ENCODE results near the gene NEDD8.
A peak's percentile ranks its signal among the peaks of the same experiment; 100 is the strongest.

NEDD8 gene

DNA sequence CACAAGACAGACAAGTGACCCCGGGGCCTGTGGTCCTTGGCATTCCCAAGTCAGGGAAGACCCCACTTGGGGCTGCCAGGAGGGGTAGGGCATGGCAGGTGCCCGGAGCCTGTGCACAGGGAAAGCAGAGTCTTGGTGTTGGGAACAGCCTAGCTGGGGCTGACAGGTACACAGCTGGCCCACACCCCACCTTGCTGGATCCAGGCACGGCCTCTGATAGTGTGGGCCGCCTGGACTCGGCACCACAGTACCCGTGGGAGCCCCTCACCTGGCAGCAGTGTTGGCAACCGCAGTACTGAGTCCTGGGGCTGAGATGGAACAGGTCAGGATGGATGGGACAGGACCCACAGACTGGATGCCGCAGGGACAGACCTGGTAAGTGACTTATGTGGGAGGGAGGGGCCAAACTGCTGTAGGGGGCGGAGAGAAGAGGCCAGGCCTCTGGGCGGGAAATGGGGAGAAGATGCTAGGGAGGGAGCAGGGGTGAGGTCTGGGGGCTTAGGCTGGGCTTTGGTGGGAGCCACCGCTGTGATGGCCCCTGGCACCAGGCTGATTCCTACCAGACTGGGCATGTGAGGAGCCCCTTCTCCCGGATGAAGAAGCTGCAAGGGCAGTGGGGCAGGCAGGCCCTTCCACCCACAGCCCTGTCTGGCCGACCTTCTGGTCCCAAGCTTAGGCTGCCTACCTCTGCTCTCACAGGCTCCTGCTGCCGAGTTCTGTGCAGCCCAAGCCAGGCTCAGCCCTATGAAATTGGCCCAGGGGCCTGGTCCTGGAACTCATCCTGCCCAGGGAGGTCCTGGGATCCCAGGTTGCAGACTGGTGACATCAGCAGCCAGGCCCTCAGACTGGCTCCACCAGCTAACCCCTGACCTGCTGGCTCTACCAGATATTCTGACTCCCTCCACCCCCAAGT is 30.9 kb upstream of the NEDD8 start, which contains the start of gene TGM1:
Gene TGM1 (minus strand): TSS at position 357 of the 913 bp plus-strand sequence. CDS start 825 bp downstream, outside the sequence.
- DNase-seq: no peak

DNA sequence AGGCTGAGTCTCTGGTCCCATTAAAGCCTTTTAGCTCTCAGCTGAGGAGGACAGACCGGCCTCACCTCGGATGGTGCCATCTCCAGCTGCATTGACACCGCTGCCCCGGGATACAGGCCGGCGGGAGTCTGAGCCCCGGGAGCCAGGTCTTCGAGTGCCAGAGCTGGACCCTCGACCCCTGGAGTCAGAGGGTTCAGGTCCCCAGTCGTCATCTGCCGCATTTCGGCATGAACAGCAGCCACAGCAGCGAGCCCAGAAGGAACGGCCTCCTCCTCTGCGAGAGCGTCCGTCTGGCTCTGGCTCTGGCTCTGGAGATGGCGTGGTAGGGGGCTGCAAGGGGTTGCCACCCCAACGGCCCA is 29.8 kb upstream of the NEDD8 start:
- no peak for DNase-seq

DNA sequence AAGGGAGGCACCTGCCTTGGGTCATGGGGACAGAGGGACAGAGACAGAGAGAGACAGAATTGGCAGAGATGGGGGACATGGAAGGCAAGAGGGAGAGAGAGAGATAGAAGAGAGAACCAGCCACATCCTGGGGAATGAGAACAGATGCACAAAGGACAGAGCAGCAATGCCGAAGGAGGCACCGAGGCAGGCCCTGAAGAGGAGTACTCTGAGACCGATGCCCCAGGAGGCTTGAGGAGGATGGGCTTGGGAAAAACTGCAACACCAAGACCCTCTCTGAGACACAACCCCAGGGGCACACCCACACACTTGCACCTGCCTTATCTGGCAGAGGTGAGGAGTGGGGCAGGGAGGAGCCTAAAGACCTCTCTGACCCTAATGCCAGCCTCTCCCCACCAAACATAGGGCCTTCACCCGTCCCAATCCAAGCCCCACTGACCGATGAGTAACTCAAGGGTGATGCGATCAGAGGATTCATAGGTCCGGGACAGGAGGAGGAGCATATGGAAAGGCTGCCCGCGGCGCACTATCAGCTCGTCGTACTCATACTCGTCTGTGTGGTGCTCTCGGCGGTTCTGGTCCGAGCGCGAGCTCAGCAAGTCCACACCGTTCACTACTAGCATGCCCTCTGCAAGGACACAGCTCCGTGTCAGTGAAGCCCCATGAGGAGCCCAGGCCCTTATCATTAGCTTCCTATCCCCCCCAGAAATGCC is 29.2 kb upstream of the NEDD8 start:
- DNase-seq: no peak

DNA sequence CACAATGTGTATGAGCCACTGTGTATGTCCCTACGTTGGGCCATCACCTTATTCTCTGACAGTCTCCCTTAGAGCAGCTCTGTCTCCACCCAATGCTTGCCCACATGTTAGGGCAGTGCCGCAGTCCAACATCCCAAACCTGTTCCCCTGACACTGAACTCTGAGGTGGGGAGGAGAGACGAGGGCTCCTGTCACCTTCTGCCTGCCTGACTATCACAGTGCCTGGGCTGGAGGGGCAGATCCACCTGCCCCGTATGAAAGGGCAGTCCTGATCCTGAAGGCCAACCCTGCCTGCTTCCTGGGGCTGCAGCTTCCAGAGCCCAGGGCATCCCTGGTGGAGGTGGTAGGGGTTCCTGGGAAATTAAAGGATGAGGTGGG is 28.6 kb upstream of the NEDD8 start:
- DNase-seq: no peak

DNA sequence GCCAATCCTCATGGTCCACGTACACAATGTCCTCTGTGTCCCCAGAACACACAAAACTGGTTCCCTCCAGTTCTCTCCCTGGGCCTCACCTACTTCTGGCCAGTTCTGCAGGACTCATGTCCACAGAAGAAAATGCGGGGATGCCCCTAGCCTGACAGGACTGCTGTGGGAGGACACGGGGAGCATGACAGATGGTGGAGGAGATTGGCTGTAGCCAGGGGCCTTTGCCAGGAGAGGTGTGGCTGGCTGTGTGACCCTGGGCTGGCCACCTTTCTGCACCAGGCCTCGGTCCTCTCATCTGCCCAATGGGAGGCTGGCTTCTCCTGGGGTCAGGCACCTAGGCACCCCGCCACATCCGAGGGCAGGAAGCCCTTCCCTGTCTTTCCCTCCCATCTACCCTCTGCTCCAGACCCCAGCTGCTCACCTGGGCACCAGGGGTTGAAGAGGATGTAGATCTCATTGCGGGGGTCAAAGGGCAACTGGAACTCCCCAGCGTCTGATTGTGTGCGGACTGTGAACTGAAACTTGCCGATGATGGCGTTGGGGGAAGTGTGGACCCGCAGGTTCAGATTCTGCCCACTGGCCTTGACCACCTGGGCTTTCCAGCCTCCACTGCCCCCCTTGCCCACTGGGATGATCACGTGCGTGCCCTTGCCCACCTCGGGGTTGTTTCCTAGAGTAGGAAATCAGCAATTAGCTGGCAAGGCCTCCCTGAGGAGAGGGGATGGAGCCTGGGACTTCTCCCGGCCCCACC is 28.0 kb upstream of the NEDD8 start:
- no peak for DNase-seq

DNA sequence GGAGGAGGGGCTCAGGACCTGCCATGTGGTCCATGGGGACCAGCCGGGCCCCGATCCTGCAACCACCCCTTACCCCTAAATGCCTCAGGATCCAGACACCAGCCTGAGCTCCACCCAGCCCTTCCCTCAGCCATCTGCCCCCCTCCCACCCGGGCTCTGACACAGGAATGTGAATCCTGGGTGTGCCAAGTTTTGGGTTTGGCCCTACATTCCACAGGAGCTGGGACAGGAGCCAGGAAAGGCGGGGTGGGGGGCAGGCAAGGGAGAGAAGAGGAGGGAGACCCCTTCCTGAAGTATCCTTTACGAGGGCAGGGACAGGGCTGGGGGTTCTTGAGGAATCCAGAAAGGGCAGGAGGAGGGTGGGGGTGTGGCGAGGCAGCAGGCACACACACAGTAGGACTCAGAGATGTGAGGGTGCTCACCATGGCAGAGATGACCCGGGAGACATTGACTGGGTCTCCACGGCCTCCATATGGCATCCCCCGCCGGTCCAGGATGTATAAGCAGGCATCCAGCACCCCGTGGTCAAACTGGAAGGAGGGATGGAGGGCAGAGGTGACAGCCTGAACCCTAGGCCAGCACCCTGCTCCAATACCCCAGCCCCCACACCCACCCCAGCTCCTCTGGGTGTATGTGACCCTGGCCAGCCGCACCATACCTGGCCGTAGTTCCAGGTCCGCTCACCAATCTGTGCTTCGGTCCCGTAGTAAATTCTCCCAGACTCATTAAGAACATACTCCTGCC is 27.3 kb upstream of the NEDD8 start:
- DNase-seq: no peak

DNA sequence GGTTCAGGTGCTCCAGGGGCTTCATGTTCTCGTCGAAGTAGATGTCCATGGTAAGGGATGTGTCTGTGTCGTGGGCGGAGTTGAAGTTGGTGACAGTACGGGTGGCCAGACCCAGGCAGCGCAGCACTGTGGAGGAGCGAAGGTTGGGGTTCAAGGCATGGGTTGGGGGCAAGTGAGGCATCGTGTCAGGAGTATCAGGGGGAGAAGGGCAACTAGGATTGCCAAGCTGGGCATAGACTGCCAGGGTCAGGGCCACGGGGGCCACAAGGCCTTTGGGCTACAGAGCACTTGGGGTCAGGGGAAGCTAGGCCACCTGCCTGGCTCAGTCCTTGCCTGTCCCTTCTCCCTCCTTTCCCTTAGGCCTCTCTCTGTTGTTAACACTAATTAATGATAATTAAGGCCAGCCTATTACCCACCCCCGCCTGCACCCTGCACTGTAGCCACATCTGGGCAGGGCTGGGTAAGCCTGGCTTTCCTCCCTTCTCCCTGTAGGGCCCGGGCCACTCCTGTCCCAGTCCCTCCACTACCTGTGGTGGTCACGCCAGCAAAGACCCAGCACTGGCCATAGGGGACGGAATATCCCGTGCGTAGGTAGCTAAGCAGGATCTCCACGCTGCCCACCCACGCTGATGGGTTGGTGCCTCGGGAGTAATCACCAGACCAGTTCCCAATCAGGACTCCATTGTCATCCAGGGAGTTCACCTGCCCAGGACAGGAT is 26.5 kb upstream of the NEDD8 start:
- DNase-seq: no peak

DNA sequence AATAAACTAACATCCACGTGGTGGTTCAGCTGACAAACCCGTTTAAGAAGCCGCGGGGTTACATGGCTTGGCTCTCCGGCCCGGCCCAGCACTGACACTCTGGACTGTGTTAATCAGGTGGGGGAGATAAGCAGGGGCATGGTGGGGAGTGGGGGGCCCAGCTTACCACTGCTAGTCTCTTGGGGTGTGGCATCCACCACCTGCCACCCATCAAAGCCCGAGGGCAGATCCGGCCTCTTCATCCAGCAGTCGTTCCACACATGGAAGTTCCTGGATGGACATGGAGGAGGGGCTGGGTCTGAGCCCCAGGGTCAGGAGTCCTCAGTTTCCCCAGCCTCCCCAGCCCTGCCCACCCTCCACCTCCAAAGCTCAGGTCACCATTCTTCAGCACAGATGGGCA is 26.0 kb upstream of the NEDD8 start:
- DNase-seq: no peak

DNA sequence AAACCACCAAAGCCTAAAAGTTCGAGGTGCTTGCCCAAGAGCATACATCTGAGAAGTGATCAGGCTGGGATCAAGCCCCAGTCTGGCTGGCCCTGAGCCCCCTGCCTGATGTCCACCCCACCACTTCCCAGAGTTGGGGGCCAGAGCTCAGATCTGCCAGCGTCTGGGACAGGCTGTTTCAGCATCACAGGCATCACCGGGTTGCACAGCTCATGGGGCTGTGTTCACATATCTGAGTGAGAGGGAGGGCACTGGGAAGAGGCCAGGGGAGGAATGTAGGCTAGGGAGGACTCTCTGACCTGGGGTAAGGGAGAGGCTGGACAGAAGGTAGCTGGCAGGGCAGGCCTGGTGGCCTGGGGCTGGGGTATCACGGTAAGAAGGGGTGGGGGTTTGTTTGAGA is 24.8 kb upstream of the NEDD8 start:
- DNase-seq: no peak

DNA sequence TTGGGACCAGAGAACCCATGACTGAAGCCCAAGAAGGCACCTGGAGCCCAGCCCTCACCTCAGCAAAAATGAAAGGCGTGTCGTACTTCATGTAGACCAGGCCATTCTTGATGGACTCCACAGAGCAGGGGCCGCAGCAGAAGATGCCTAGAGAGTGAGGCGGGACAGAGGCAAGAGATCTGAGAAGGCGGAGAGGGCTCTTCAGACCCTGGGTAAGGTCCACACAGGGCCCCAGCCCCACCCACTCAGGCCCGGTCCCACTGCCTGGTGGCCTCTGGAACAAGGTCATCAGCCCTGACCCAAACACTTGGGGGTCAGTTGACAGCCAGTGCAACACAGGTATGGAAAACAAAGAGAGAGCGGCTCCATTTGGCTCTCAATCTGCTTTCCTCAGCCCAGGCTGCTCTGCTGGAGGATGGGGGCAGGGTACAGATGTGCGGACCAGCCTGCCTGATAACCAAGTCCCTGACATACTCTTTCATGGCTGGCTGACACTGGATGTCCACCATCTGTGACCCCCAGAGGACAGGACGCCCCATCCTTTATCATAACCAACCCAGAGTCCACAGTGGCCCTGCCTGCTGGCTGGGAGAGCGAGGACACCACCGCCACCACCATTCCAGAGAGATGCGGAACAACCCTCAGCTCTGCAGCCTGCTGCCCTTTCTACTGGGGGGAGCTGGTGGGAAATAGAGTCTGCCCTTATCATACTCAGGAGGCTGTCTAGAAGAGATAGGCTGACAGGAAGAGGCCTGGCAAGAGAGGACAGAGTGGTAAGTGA is 24.0 kb upstream of the NEDD8 start:
- DNase-seq: no peak

DNA sequence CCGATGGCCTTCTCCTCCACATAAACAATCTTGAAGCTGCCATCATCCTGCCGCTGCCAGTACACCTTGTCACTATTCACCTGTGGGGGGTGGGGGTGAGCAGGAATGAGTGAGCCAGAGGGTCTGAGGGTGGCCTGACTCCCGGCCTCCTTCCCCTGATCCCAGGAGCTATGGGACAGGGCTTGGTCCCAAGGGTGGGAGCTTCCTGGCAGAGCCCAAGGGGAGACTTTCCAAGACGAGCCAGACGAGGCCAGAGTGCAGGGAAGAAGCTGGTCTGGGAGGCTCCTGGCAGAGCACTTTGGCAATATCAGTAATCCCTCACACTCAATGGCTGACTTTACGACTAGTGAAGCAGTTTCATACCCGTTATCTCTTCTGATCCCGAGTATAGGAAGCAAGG is 23.3 kb upstream of the NEDD8 start:
- DNase-seq: no peak

DNA sequence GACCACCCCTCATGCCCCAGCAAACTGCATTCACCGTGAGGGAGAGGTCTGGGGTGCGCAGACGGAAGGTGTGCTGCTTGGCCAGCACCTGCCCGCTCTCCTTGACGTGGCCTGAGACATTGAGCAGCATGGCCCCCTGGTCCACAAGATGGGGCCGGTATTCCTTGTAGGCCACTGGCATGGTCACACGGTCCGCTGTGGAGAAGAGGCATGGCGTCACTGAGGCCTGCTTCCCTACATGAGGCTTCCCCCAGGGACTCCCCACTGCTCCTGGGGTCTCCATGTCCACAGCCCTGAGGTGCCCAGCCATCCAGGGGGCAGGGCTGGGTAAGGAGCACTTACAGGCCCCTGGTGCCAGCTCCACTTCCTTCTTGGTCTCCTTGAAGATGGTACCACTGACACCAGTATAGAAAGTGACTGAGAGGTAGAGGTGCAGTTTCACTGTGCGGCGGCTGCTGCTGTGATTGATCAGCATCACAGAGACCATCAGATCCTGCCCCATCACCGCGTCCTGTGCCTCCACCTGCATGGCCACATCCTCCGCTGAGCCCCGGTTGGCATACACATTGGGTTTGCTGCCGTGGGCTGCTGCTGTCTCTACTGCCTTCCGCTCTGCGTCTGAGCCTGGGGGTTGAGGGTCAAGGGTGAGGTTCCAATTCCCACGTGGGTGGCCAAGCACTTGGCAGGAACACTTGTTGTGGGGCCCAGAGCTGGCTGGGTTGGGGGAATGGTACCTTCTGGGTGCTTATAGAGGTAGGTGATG is 22.6 kb upstream of the NEDD8 start:
- no peak for DNase-seq

DNA sequence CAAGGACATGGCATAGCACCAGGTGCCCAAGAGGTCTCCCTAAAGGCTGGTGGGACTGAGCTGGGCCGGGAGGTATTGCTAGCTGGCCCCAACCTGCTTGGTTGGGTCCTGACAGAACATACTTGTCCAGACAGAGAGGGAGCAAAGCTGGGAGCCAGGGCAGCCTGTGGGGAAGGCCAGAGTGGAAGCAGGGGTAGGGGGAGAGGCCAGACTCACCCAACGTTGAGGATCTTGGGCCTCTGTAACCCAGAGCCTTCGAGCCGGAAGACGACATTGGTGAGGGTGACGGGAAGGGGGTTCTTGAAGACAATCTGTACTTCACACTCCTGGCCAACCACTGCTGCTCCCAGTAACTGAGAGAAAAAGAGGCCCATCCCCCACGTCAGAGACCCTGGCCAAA is 21.8 kb upstream of the NEDD8 start:
- DNase-seq: no peak

DNA sequence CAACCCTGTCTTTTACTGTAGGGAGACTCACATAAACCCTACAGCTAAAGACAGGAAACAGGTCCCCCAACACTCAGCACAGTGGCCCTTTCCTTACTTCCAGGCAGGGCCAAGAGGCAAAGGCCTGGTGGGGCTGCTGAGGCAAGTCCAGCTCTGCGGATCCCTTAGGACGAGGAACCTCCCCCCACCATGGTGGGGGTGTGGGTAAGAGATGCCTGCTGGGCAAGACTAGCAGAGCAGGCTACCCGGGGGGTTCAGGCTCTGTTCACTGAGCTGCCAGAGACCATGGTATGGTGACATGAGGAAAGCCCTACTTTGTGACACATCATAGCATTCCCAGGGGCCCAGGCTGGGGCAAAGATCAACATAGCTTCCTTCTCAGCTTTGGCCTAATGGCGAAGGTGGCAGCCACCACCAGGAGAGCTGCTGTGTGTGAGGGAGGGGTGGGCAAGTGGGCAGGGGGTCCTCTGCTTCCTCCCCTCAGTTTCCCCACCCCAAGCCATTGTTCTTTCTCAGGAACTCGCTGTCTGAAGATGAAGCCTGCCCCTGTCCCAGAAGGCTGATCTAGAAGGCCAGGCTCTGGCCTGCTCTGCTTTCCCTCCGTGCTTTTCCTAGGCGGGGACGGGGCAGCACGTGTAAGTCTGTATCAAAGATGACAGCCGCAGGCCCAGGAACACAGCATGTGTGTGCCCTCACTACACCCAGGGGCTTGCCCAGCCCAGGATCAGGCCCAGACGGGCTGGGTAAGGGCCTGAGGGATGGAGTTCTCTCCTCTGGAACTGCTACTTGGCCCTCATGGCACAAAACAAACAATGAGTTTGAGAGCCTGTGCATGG is 20.3 kb upstream of the NEDD8 start:
- DNase-seq: no peak

DNA sequence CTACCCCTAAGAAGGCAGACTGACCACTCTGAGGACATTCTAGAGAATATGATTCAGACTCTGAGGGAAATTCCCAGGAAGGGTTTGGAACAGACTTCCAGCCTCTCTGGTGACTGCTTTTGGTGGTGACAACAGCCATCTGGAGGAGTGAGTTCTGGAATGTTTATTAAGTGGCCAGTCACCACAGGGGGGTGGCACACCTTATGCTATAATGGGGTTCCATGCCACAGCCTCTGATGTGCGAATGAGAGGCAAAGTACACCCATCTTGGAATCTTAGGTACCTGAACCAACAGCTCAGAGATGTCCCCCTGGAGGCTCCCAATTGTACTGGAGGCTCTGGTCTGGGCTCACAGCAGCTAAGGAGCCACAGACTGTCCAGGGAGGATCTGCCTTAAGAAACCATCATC is 19.7 kb upstream of the NEDD8 start:
- DNase-seq: no peak

DNA sequence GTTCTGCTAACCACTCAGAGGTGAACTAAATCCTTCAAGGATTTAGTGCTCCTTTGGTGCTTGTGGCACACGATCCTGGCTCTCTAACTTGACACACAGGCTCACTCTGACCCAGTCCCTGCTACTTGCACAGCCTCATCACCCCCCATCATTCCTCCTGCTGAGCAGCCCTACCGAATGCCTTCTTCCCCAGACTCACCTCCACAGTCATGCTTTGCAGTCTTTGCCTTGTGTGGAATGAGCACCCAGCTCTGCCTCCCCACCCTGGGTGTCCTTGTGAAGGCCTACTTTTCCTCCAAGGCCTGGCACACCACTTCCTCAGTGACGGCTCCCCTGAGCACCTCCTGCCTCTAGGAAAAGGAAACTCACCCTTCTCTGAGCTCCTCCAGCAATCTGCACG is 18.2 kb upstream of the NEDD8 start:
- no peak for DNase-seq

DNA sequence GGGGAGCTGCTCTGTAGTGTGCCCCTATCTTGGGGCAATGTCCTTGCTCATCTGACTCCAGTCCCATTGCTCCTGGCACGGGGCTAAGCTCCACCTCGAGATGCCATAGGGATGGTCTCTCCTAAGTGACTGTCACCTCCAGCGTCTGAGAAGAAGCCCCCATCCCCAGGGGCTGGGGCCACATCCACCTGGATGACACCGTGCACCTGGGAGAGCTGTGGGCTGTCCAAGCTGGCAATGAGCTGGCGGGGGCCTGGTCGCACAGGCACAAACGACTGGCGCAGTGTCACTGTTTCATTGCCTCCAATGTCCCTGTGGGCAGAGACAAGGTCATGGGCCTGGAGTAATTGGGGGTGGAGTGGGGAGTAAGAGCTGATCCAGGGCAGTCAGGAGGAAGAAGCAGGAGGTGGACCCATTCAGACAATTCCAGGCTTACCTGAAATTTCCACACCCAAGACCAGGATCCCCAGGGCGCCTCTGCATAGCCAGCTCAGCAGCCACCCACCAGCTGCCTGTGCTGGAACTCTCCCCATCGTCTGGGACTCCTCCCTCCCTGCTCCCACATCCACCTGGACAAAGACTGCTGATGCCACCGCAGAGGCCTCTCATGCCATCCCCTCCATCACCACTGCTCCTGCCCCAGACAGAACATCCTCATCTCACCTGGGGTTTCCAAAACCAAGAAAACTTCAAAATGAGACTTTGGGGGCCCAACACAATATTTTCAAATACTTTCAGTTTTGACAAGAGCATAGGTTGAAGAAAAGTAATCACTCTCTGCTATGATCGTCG is 17.3 kb upstream of the NEDD8 start:
- no peak for DNase-seq

DNA sequence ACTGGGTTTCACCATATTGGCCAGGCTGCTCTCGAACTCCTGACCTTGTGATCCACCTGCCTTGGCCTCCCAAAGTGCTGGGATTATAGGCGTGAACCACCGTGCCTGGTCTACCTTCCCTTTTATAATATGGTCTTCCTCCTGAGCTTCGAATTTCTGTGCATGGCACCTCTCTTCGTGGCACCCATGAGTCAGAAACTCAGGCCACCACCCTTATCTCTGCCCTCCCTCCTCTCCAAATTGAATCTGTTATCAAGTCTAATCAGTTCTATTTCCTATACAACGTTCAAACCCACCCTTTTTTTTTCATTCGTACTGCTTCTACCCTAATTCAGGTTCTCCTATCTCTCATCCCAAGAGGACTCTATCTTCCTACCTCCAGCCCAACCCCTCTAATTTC is 15.3 kb upstream of the NEDD8 start:
- no peak for DNase-seq

DNA sequence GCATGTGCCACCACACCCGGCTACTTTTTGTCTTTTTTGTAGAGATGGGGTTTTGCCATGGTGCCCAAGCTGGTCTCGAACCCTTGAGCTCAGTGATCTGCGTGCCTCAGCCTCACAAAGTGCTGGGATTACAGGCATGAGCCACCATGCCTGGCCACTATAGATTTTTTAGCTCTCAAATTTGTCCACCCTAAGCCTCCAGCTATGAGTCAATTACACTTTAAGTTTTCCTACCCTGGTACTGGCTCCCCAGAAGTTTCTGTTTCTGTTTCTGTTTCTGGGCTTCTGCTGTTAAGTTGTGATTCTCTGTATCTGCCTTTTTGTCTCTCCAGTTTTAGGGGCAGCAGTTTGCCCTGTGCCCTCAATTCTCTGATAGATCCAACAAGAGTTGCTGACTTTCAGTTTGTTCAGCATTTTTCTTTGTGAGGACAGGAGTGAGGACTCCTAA is 14.6 kb upstream of the NEDD8 start:
- DNase-seq: peak; percentile 63

Data from CD4-positive, alpha-beta T cell treated with Interleukin-10 for 1 hour (primary cell).